ENCODE results near the gene TMEM88. TPM values are rescaled to one million over a fixed set of nuclear protein-coding genes. Genes with fewer than 3 reads are reported as not detected.

The TMEM88 gene
- total and polyA plus RNA-seq, 2 of the 13 experiments (the other 11 are each of a cell fraction or from before 2014, with no cell fraction given), result 0.31 to 0.66 TPM

- TF ChIP-seq ZSCAN5A (CRISPR knock-in tag; IDR thresholded peaks at IDR 0.05; ENCODE audit: borderline replicate concordance) (0 out of 2 replicates have a peak, but pooled peaks have one; percentile 26), U2AF1 (optimal IDR thresholded peaks at IDR 0.05; ENCODE audit: low read depth, low read length) (peak; percentile 56), REL (CRISPR knock-in tag; conservative IDR thresholded peaks at IDR 0.05) (no peak), MIER2 (CRISPR knock-in tag; IDR thresholded peaks at IDR 0.05) (no peak), ZNF7 (CRISPR knock-in tag; IDR thresholded peaks at IDR 0.05) (no peak), ZNF589 (CRISPR knock-in tag; conservative IDR thresholded peaks at IDR 0.05) (no peak; the same call in 1 of the 2 replicates), ETV6 (CRISPR knock-in tag; conservative IDR thresholded peaks at IDR 0.05) (no peak), SSRP1 (CRISPR knock-in tag; IDR thresholded peaks at IDR 0.05) (no peak), PPARG (CRISPR knock-in tag; conservative IDR thresholded peaks at IDR 0.05) (no peak), FOXA3 (CRISPR knock-in tag; IDR thresholded peaks at IDR 0.05) (no peak), ZNF777 (CRISPR knock-in tag; IDR thresholded peaks at IDR 0.05) (no peak; the same call in 1 of the 2 replicates), ZBTB38 (CRISPR knock-in tag; IDR thresholded peaks at IDR 0.05) (no peak), ZSCAN9 (CRISPR knock-in tag; IDR thresholded peaks at IDR 0.05; ENCODE audit: borderline replicate concordance) (no peak), ZNF383 (CRISPR knock-in tag; IDR thresholded peaks at IDR 0.05; ENCODE audit: borderline replicate concordance) (no peak), SALL2 (CRISPR knock-in tag; IDR thresholded peaks at IDR 0.05) (no peak), ZNF678 (CRISPR knock-in tag; IDR thresholded peaks at IDR 0.05) (no peak), RFXAP (CRISPR knock-in tag; IDR thresholded peaks at IDR 0.05; ENCODE audit: borderline replicate concordance) (no peak), TBX2 (CRISPR knock-in tag; IDR thresholded peaks at IDR 0.05; ENCODE audit: borderline replicate concordance) (no peak), THAP11 (CRISPR knock-in tag; IDR thresholded peaks at IDR 0.05) (no peak; the same call in 1 of the 2 replicates), GATAD1 (CRISPR knock-in tag; IDR thresholded peaks at IDR 0.05) (no peak), ARID2 (CRISPR knock-in tag; IDR thresholded peaks at IDR 0.05; ENCODE audit: borderline replicate concordance) (no peak), KMT2A (CRISPR knock-in tag; IDR thresholded peaks at IDR 0.05) (no peak), ATM (IDR thresholded peaks at IDR 0.05; ENCODE audit: borderline replicate concordance) (no peak), BCL3 (CRISPR knock-in tag; IDR thresholded peaks at IDR 0.05) (no peak), SATB2 (CRISPR knock-in tag; IDR thresholded peaks at IDR 0.05) (no peak), ZNF253 (CRISPR knock-in tag; IDR thresholded peaks at IDR 0.05; ENCODE audit: borderline replicate concordance) (no peak), CBX5 (CRISPR knock-in tag; IDR thresholded peaks at IDR 0.05; ENCODE audit: borderline replicate concordance) (no peak), ZNF839 (CRISPR knock-in tag; IDR thresholded peaks at IDR 0.05; ENCODE audit: borderline replicate concordance) (no peak), ZC3H4 (CRISPR knock-in tag; IDR thresholded peaks at IDR 0.05; ENCODE audit: borderline replicate concordance) (no peak), TCF7 (IDR thresholded peaks at IDR 0.05; ENCODE audit: low read depth) (no peak), ZNF644 (CRISPR knock-in tag; IDR thresholded peaks at IDR 0.05; ENCODE audit: low read depth) (no peak)
Measured at GRCh38 chr17:7835814-7836595, 18.9 kb upstream of the TMEM88 start (continued).

All from HepG2 (cell line).